Kidney capillary endothelial cell (primary cell): ENCODE data around the gene ZFAND3.

Source experiments
- DNase-seq: peaks from one replicate; pipeline ENCODE4 v3.0.0-alpha.2; 2018; ENCODE audit warnings: low spot score

The ZFAND3 gene

GRCh38 chr6:37827603-37828265, 8.2 kb downstream of the ZFAND3 start:
- no peak for DNase-seq

- no peak for DNase-seq
Measured at GRCh38 chr6:37830225-37830624, 10.7 kb downstream of the ZFAND3 start.

- no peak for DNase-seq
Measured at GRCh38 chr6:37831457-37831856, 11.9 kb downstream of the ZFAND3 start.

GRCh38 chr6:37835923-37836322, 16.4 kb downstream of the ZFAND3 start:
- no peak for DNase-seq

- DNase-seq, result no peak
Measured at GRCh38 chr6:37838219-37838921, 18.8 kb downstream of the ZFAND3 start.

- no peak for DNase-seq
Measured at GRCh38 chr6:37840143-37840939, 20.8 kb downstream of the ZFAND3 start.

GRCh38 chr6:37840940-37841300, 21.4 kb downstream of the ZFAND3 start:
- no peak for DNase-seq

- no peak for DNase-seq
Measured at GRCh38 chr6:37845026-37845911, 25.7 kb downstream of the ZFAND3 start.

- DNase-seq, result no peak
Measured at GRCh38 chr6:37845930-37846329, 26.4 kb downstream of the ZFAND3 start.

- no peak for DNase-seq
Measured at GRCh38 chr6:37847704-37848103, 28.2 kb downstream of the ZFAND3 start.

GRCh38 chr6:37848371-37848770, 28.8 kb downstream of the ZFAND3 start:
- no peak for DNase-seq

- DNase-seq, result no peak
Measured at GRCh38 chr6:37850260-37850659, 30.7 kb downstream of the ZFAND3 start.

GRCh38 chr6:37850728-37851285, 31.3 kb downstream of the ZFAND3 start:
- no peak for DNase-seq

- no peak for DNase-seq
Measured at GRCh38 chr6:37851997-37852524, 32.5 kb downstream of the ZFAND3 start.

- no peak for DNase-seq
Measured at GRCh38 chr6:37856285-37856684, 36.8 kb downstream of the ZFAND3 start.

- no peak for DNase-seq
Measured at GRCh38 chr6:37858363-37858762, 38.8 kb downstream of the ZFAND3 start.

GRCh38 chr6:37860226-37860839, 40.8 kb downstream of the ZFAND3 start:
- peak; percentile 45 for DNase-seq

GRCh38 chr6:37861452-37861851, 41.9 kb downstream of the ZFAND3 start:
- no peak for DNase-seq

GRCh38 chr6:37862430-37862829, 42.9 kb downstream of the ZFAND3 start:
- DNase-seq, result no peak

- DNase-seq, result no peak
Measured at GRCh38 chr6:37862992-37863391, 43.5 kb downstream of the ZFAND3 start.

- no peak for DNase-seq
Measured at GRCh38 chr6:37864250-37864649, 44.7 kb downstream of the ZFAND3 start.
